GM12875 (cell line): ENCODE measurements around the gene STAT6.

ENCODE experiments used
- H3K4me3 ChIP-seq: one replicate; pipeline ENCODE4 v1.5.1; 2011; ENCODE audit warnings: low read depth, low read length, control low read depth
- CTCF ChIP-seq: IDR thresholded peaks from 2 replicates; pipeline ENCODE4 v1.5.1; 2011; ENCODE audit warnings: low read depth, mild to moderate bottlenecking, control low read depth, inconsistent platforms, low read length, moderate library complexity, borderline replicate concordance; ENCODE audit not compliant: insufficient read depth

The STAT6 gene

GRCh38 chr12:57049119-57049446, 62.1 kb downstream of the STAT6 start:
- TF ChIP-seq CTCF, result no peak
- H3K4me3 ChIP-seq, result no peak overlapping the region

DNA sequence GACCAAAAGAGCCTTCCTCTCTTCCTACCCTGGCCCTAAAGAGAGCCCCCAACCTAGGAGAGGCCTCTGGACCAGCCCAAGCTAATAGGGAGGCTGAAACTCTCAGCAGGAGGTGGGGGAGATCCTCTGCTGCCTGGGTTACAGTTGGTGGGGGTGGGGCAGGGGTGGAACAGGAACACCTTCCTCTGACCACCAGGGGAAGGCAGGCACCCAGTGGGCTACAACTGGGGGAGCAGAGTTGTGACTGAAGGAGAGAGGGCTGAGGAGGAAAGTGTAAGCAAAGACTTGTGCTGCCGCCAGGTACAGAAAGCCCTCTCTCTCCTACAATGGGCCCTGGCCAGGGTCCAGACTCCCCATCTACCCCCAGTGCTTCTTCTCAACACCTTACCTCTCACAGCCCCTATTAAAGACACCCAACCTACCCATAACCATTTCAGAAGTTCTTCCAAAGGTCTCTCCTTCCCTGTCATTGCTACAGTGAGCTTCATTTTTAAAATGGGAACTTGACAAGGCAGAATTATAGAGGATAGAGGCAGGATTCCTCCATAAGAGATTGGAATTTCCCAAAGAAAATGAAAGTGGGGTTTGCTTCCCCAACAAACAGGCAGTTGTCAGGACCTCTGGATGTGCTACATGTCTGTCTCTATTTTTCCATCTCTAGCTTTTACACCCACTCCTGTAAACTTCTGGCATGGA, 62.6 kb downstream of the STAT6 start:
- no peak overlapping the region for H3K4me3 ChIP-seq

DNA sequence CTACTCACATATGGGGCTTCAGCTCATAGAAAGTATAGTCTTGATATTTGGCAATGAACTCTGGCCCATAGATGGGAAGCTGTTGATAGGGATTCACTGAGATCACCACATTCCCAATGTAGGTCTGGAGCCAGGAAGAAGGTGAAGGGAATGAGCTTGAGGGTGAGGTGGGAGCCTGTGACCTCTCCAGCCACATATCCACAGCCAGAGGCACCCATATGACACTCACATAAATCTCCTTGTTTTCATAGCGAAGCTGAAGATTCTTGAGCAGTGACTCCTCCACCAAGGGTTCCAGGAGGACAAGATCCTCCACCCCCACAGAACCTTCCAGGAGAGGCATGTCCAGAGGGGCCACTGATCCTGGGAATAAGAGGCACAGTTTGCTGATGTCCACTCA, 63.2 kb downstream of the STAT6 start:
- H3K4me3 ChIP-seq, result no peak overlapping the region
- no peak for TF ChIP-seq CTCF

More for the DNA sequence above, 62.6 kb downstream of the STAT6 start:
- TF ChIP-seq CTCF, result no peak

DNA sequence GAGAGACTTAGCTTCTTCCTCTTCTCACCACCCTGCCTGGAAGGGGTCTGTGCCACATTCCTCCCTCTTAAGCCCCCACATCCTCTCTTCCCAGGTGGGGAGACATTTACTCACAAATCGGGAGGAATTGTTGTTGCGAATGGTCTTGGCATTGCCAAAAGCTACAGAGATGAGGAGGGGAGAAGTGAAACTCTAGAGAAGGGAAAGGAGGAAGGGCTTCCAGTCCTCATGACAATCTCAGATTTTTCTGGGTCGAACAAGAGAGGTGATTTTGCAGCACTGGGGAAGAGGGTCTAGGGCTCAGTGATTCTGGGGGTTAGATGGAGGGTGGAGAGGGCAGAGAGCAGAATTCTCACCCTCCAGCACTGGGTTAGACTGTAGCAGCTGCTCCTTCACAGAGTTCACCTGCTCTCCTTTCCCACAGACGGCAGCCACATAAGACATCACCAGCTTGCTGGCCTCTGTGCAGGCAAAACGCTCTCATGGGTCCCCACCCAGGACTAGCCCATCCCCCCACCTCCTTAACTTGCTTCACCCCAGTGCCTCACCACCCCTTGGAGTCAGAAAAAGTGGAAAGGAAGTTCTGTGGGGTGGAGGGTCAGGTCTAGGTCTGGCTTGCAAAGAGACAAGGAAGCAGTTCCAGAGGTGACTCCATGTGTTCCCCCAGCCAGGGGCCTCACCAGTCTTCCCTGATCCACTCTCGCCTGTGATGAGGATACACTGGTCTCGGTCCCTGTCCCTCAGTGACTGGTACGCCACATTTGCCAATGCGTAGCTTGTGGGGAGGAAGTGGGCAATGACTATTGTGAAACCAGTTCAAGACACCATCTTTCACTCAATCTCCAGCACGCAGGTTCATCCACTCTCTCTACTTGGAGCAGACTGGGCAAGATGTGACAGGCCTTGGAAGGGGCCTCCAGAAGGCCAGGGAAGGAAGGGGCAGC, 63.9 kb downstream of the STAT6 start:
- no peak overlapping the region for H3K4me3 ChIP-seq
- TF ChIP-seq CTCF, result no peak

DNA sequence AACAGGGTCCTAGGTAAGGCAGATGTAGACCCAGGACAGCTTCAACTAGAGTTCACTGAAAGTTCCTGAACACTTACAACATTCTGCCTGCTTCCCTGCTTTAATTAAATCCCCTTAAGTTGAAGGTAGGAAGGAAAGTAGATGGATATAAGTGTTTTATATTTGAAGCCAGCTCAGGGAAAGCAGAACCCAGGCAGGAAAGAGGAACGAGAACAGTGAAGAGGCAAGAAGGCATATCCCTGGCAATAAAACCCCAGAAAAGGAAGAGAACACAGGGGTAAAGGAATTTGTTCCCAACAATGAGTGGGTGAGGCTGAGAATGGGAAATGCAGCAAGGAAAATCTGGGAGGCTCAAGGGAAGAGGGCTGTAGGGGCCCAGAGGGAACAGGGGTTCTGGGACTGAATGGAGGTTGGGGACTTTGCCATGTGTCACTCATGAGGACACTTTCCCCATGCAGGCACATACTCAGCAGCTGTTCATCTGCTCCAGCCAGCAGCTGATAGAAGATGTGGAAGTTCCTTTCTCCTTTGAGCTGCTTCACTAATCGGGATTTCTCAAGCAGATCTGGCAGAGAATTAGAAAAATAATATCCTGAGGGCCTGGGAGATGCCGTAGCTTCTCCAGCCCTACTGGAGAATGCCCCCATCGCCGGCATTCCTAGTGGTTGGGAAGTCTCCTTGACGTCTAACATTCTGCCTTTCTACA, 64.9 kb downstream of the STAT6 start:
- no peak overlapping the region for H3K4me3 ChIP-seq
- TF ChIP-seq CTCF, result no peak
